PC-3 (cell line): ENCODE measurements around the gene OXCT1.

Source experiments
- CTCF ChIP-seq: fragments of 300-600 bp; sonication (generic); conservative IDR thresholded peaks from 2 replicates; pipeline ENCODE4 v1.5.1; 2017; ENCODE audit warnings: antibody characterized with exemption, low read depth, mild to moderate bottlenecking, low read length
- EZH2 ChIP-seq: fragments of 300-600 bp; sonication (generic); IDR thresholded peaks from one replicate; pipeline ENCODE4 v1.6.1; 2017; ENCODE audit warnings: antibody characterized with exemption, mild to moderate bottlenecking, low read length; ENCODE audit not compliant: unreplicated experiment
- EZH2phosphoT487 ChIP-seq: fragments of 300-600 bp; sonication (generic); IDR thresholded peaks from 2 replicates; pipeline ENCODE4 v1.6.1; 2018; ENCODE audit warnings: mild to moderate bottlenecking, antibody characterized with exemption, low read length, borderline replicate concordance

GRCh38 chr5:41840251-41840650 lies 30.0 kb downstream of the OXCT1 start:
- TF ChIP-seq CTCF (no peak), EZH2phosphoT487 (no peak), EZH2 (no peak)
